ENCODE data around the gene SDK1. TPM values are rescaled to one million over a fixed set of nuclear protein-coding genes. Genes with fewer than 3 reads are reported as not detected.

SDK1 gene
- total and polyA plus RNA-seq, 11 donors, result 2.2 to 5.8 (median 3.4) TPM

- Histone ChIP-seq H3K4me3 (no peak overlapping the region), H3K27ac (no peak overlapping the region), H3K4me1 (no peaks in the 10 kb centered on the region), H3K27me3 (no peaks in the 10 kb centered on the region), H3K36me3 (peaks cover 0 to 3% (median 0%) of the 10 kb centered on the region in 9 donors), H3K9me3 (no peaks in the 10 kb centered on the region)
- no peak for ATAC-seq
- no peak for DNase-seq
- intact Hi-C loops (cut with DNase I), result no loop called here
- TF ChIP-seq CTCF (IDR thresholded peaks at IDR 0.05), result no peak
- TF ChIP-seq POLR2A (IDR thresholded peaks at IDR 0.05), result no peak
- WGBS, 4 donors, result 85 to 92% (median 88%) methylated on average over 13 of the region's 13 CpGs
These were observed 670.3 kb downstream of the SDK1 start for GRCh38 chr7:3971323-3971722.

- intact Hi-C loops (cut with DNase I), result no loop called here
- TF ChIP-seq POLR2A (IDR thresholded peaks at IDR 0.05) (no peak), CTCF (IDR thresholded peaks at IDR 0.05) (no peak)
- no peaks in the 10 kb centered on the region for H3K27me3 ChIP-seq
- H3K4me3 ChIP-seq, result no peak overlapping the region
- DNase-seq (no peak), ATAC-seq (no peak)
- no peak overlapping the region for H3K27ac ChIP-seq
- 83 to 89% (median 86%) methylated on average over 3 of the region's 3 CpGs for WGBS, 4 donors
- H3K4me1 ChIP-seq, result no peaks in the 10 kb centered on the region
- no peaks in the 10 kb centered on the region for H3K9me3 ChIP-seq
- H3K36me3 ChIP-seq, result peaks cover 0 to 3% (median 0%) of the 10 kb centered on the region in 9 donors
These were observed 672.2 kb downstream of the SDK1 start for GRCh38 chr7:3973264-3973663.

GRCh38 chr7:3974329-3974728 is 673.3 kb downstream of the SDK1 start:
- H3K27ac ChIP-seq, result no peak overlapping the region
- H3K4me3 ChIP-seq, result no peak overlapping the region
- no peaks in the 10 kb centered on the region for H3K27me3 ChIP-seq
- ATAC-seq (no peak), DNase-seq (no peak)
- TF ChIP-seq CTCF (IDR thresholded peaks at IDR 0.05) (no peak), POLR2A (IDR thresholded peaks at IDR 0.05) (no peak)
- no peaks in the 10 kb centered on the region for H3K4me1 ChIP-seq
- intact Hi-C loops (cut with DNase I), result no loop called here
- WGBS, 4 donors, result 89 to 93% (median 91%) methylated on average over 19 of the region's 19 CpGs
- no peaks in the 10 kb centered on the region for H3K9me3 ChIP-seq
- H3K36me3 ChIP-seq, result no peaks in the 10 kb centered on the region

- Histone ChIP-seq H3K9me3 (no peaks in the 10 kb centered on the region), H3K27ac (no peak overlapping the region), H3K36me3 (no peaks in the 10 kb centered on the region), H3K4me3 (no peak overlapping the region), H3K27me3 (no peaks in the 10 kb centered on the region), H3K4me1 (no peaks in the 10 kb centered on the region)
- ATAC-seq (no peak), DNase-seq (no peak)
- no peak for TF ChIP-seq POLR2A (IDR thresholded peaks at IDR 0.05)
- no peak for TF ChIP-seq CTCF (IDR thresholded peaks at IDR 0.05)
- 89 to 95% (median 94%) methylated on average over 6 of the region's 6 CpGs for WGBS, 4 donors
- intact Hi-C loops (cut with DNase I), result no loop called here
These were observed 674.3 kb downstream of the SDK1 start for GRCh38 chr7:3975371-3975770.
